DND-41 (cell line): ENCODE measurements around the gene LSR.

ENCODE experiments used
- ATAC-seq: fragments of 200-7000 bp; cut with Tn5 transposase; 3 replicates; pipeline ENCODE4 v1.9.1; 2021; ENCODE audit warnings: low read depth; ENCODE audit not compliant: insufficient read depth
- DNase-seq: peaks from one replicate; pipeline ENCODE4 v3.0.0-alpha.2; 2020
- H2AFZ ChIP-seq: 2 replicates; pipeline ENCODE4 v1.6.0; 2012; ENCODE audit warnings: low read depth, low read length
- H3K27ac ChIP-seq: 2 replicates; pipeline ENCODE4 v1.5.1; 2012; ENCODE audit warnings: low read length, inconsistent platforms
- H3K27me3 ChIP-seq: fragments of 200-600 bp; sonication (generic); 2 replicates; pipeline ENCODE4 v1.6.0; 2012; ENCODE audit warnings: low read length, mild to moderate bottlenecking, inconsistent platforms; ENCODE audit not compliant: insufficient read depth, poor library complexity
- H3K36me3 ChIP-seq: 2 replicates; pipeline ENCODE4 v1.5.1; 2012; ENCODE audit warnings: low read length, inconsistent platforms; ENCODE audit not compliant: insufficient read depth
- H3K4me1 ChIP-seq: 2 replicates; pipeline ENCODE4 v1.5.1; 2012; ENCODE audit warnings: mild to moderate bottlenecking, low read length; ENCODE audit not compliant: insufficient read depth
- H3K4me2 ChIP-seq: 2 replicates; pipeline ENCODE4 v1.6.0; 2012; ENCODE audit warnings: mild to moderate bottlenecking, moderate library complexity, low read length, inconsistent platforms; ENCODE audit not compliant: insufficient read depth
- H3K4me3 ChIP-seq, 2 experiments: fragments of 200-600 bp in 1 of 2; shearing (Covaris generic) in 1 of 2; 2 replicates each; pipeline ENCODE4 v1.5.1; 2012 to 2016; ENCODE audit warnings: inconsistent platforms in 2 of 2, low read length in 2 of 2, mild to moderate bottlenecking in 2 of 2, low read depth in 1 of 2, moderate library complexity in 1 of 2
- H3K79me2 ChIP-seq: 2 replicates; pipeline ENCODE4 v1.6.0; 2012; ENCODE audit warnings: low read length, inconsistent platforms; ENCODE audit not compliant: insufficient read depth
- H3K9ac ChIP-seq: 2 replicates; pipeline ENCODE4 v1.6.0; 2012; ENCODE audit warnings: low read depth, mild to moderate bottlenecking, inconsistent platforms, low read length, moderate library complexity
- H3K9me3 ChIP-seq: 2 replicates; pipeline ENCODE4 v1.5.1; 2012; ENCODE audit warnings: low read length, moderate library complexity, mild to moderate bottlenecking, inconsistent platforms; ENCODE audit not compliant: insufficient read depth, severe bottlenecking
- H4K20me1 ChIP-seq: 2 replicates; pipeline ENCODE4 v1.6.0; 2012; ENCODE audit warnings: low read length; ENCODE audit not compliant: insufficient read depth
- CTCF ChIP-seq: IDR thresholded peaks from 2 replicates; pipeline ENCODE4 v1.5.1; 2012; ENCODE audit warnings: borderline replicate concordance, low read length, moderate library complexity, mild to moderate bottlenecking; ENCODE audit not compliant: poor library complexity, severe bottlenecking; ENCODE audit errors: extremely low read depth
- EZH2 ChIP-seq: IDR thresholded peaks from 3 replicates; pipeline ENCODE4 v1.6.1; 2012; ENCODE audit warnings: borderline replicate concordance, low read depth, mild to moderate bottlenecking, moderate library complexity, low read length, inconsistent platforms; ENCODE audit not compliant: severe bottlenecking

The LSR gene

DNA sequence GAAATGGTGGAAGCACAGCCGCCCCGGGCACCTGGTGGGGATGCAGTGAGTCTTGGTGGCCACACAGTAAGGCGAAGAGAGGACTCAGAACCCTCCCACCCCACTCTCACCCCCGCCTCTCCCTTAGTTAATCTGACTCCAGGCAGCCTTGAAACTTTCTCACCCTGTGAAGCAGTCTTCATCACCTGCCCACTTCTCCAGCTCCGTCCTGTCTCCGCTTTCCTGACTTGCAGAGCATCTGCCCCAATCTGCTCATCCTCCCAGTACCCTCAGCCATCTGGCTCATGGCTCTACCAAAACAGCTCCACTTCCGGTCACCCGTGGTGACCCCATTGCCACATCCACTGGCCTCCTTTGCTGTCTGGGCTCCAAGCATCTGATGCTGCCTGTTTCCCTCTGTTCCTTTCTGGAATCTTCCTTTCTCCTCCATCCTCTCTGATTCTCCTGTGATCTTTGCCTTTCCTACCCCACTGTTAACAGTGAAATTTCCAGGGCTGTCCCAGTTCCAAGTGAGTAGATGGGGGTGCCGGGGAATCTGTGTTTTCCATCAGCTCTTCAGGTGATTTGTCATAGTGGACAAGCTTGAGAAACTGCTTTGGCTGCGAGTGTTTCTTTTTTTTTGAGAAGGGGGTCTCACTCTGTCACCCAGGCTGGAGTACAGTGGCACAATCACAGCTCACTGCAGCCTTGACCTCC, 24.3 kb downstream of the LSR start:
- Histone ChIP-seq H3K4me2 (no peak overlapping the region), H3K4me1 (peaks cover 20% of the 10 kb centered on the region), H3K79me2 (peaks cover 29% of the 10 kb centered on the region), H3K4me3 (no peak overlapping the region), H4K20me1 (peaks cover 26% of the 10 kb centered on the region), H2AFZ (no peak overlapping the region), H3K27ac (no peak overlapping the region; the same call in 1 of the 2 replicates), H3K9me3 (no peaks in the 10 kb centered on the region), H3K9ac (no peak overlapping the region), H3K27me3 (no peaks in the 10 kb centered on the region), H3K36me3 (peaks cover 82% of the 10 kb centered on the region)
- ATAC-seq (no peak), DNase-seq (no peak)
- no peak for TF ChIP-seq EZH2
- TF ChIP-seq CTCF: no peak

GRCh38 chr19:35273686-35274259, 25.0 kb downstream of the LSR start:
- H4K20me1 ChIP-seq: peaks cover 32% of the 10 kb centered on the region
- H3K4me3 ChIP-seq: no peak overlapping the region
- peaks cover 20% of the 10 kb centered on the region for H3K4me1 ChIP-seq
- ATAC-seq (no peak), DNase-seq (no peak)
- no peak overlapping the region for H3K27ac ChIP-seq
- H3K36me3 ChIP-seq: peaks cover 89% of the 10 kb centered on the region
- no peak overlapping the region for H3K4me2 ChIP-seq
- H2AFZ ChIP-seq: no peak overlapping the region
- H3K9ac ChIP-seq: no peak overlapping the region
- H3K79me2 ChIP-seq: peaks cover 29% of the 10 kb centered on the region
- no peaks in the 10 kb centered on the region for H3K9me3 ChIP-seq
- no peaks in the 10 kb centered on the region for H3K27me3 ChIP-seq
- TF ChIP-seq EZH2: no peak
- no peak for TF ChIP-seq CTCF

DNA sequence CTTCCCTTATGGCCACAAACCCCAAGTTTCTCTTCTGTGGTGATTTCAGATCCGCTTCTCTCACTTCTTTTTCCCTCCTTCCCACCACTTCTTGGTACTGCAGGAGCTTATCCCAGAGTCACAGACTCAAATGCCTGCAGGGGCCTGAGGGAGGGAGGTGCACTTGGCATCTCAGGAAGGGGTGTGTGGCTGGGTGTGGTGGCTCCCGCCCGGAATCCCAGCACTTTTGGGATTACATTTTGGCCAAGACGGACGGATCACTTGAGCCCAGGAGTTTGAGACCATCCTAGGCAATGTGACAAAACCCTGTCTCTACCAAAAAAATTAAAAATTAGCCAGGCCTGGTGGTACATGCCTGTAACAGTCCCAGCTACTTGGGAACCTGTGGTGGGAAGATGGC, 25.5 kb downstream of the LSR start:
- Histone ChIP-seq H4K20me1 (peaks cover 38% of the 10 kb centered on the region), H3K9me3 (no peaks in the 10 kb centered on the region), H3K79me2 (peaks cover 27% of the 10 kb centered on the region), H2AFZ (no peak overlapping the region), H3K27ac (no peak overlapping the region), H3K27me3 (no peaks in the 10 kb centered on the region), H3K4me1 (peaks cover 20% of the 10 kb centered on the region), H3K36me3 (peaks cover 94% of the 10 kb centered on the region), H3K4me2 (no peak overlapping the region), H3K4me3 (no peak overlapping the region), H3K9ac (no peak overlapping the region)
- no peak for TF ChIP-seq CTCF
- no peak for TF ChIP-seq EZH2
- DNase-seq (no peak), ATAC-seq (no peak)
